HepG2 (cell line): Measurements from ENCODE around the gene TEKT5. TPM values are rescaled to one million over a fixed set of nuclear protein-coding genes. Genes with fewer than 3 reads are reported as not detected.
A peak's percentile ranks its signal among the peaks of the same experiment; 100 is the strongest.

ENCODE experiments used
- FIP1L1 ChIP-seq: fragments of 200-400 bp; formaldehyde crosslinking; IDR thresholded peaks from 2 replicates; pipeline ENCODE4 v1.6.1; 2018; ENCODE audit warnings: low read depth, mild to moderate bottlenecking, low read length, moderate library complexity, borderline replicate concordance; ENCODE audit not compliant: insufficient read depth
- GTF3A ChIP-seq: sonication (generic); formaldehyde crosslinking; conservative IDR thresholded peaks from 2 replicates; pipeline ENCODE4 v1.4.0; 2020; ENCODE audit warnings: mild to moderate bottlenecking, missing genetic modification reagents
- JDP2 ChIP-seq: sonication (generic); formaldehyde crosslinking; IDR thresholded peaks from 2 replicates; pipeline ENCODE4 v1.8.1; 2022; ENCODE audit warnings: missing genetic modification reagents, borderline replicate concordance
- MBNL3 ChIP-seq: fragments of 250-450 bp; sonication (Bioruptor Pico); conservative IDR thresholded peaks from 2 replicates; pipeline ENCODE4 v1.8.0; 2022; ENCODE audit warnings: mild to moderate bottlenecking, inconsistent platforms
- REXO4 ChIP-seq: sonication (generic); formaldehyde crosslinking; IDR thresholded peaks from 2 replicates; pipeline ENCODE4 v1.8.0; 2022; ENCODE audit warnings: missing genetic modification reagents, mild to moderate bottlenecking, borderline replicate concordance
- TIGD3 ChIP-seq: sonication (generic); formaldehyde crosslinking; IDR thresholded peaks from 2 replicates; pipeline ENCODE4 v1.5.1; 2020; ENCODE audit warnings: mild to moderate bottlenecking, missing genetic modification reagents, borderline replicate concordance
- ZBED4 ChIP-seq: sonication (generic); formaldehyde crosslinking; IDR thresholded peaks from 2 replicates; pipeline ENCODE4 v1.4.0; 2020; ENCODE audit warnings: missing genetic modification reagents, borderline replicate concordance
- ZBTB38 ChIP-seq: sonication (generic); formaldehyde crosslinking; IDR thresholded peaks from 2 replicates; pipeline ENCODE4 v1.5.1; 2020; ENCODE audit warnings: mild to moderate bottlenecking, missing genetic modification reagents
- ZNF281 ChIP-seq: sonication (generic); formaldehyde crosslinking; IDR thresholded peaks from 2 replicates; pipeline ENCODE4 v1.4.0; 2020; ENCODE audit warnings: missing genetic modification reagents, borderline replicate concordance
- ZNF33B ChIP-seq: sonication (generic); formaldehyde crosslinking; IDR thresholded peaks from 2 replicates; pipeline ENCODE4 v1.5.1; 2020; ENCODE audit warnings: mild to moderate bottlenecking, missing genetic modification reagents
- ZNF431 ChIP-seq: sonication (generic); formaldehyde crosslinking; IDR thresholded peaks from 2 replicates; pipeline ENCODE4 v1.9.0; 2022; ENCODE audit warnings: missing genetic modification reagents, low read depth, mild to moderate bottlenecking, borderline replicate concordance
- ZNF562 ChIP-seq: sonication (generic); formaldehyde crosslinking; IDR thresholded peaks from 2 replicates; pipeline ENCODE4 v1.8.0; 2022; ENCODE audit warnings: missing genetic modification reagents, borderline replicate concordance
- ZNF891 ChIP-seq: sonication (generic); formaldehyde crosslinking; IDR thresholded peaks from 2 replicates; pipeline ENCODE4 v1.5.0; 2020; ENCODE audit warnings: mild to moderate bottlenecking, missing genetic modification reagents
- ZSCAN29 ChIP-seq: sonication (generic); formaldehyde crosslinking; conservative IDR thresholded peaks from 2 replicates; pipeline ENCODE4 v1.4.0; 2020; ENCODE audit warnings: mild to moderate bottlenecking, missing genetic modification reagents
- polyA plus RNA-seq, 8 experiments: library from polyadenylated mRNA; depleted of rRNA in 3 of 8; stranded (reverse) in 7 of 8; unstranded in 1 of 8; fragments of >200 nt; fragmentation: Illumina TruSeq in 4 of 8; extraction: Trizol in 4 of 8; gene quantifications; 2 replicates each; pipeline versions ENCODE4 v1.2.1 to v1.2.3, GENCODE V29; 2011 to 2016; ENCODE audit warnings: low read depth in 4 of 8, missing spikeins in 1 of 8, mixed read lengths in 1 of 8; ENCODE audit not compliant: insufficient read depth in 1 of 8
- total RNA-seq, 5 experiments: library from RNA; depleted of rRNA; stranded (reverse); fragments of >200 nt; fragmentation: Illumina TruSeq; extraction: Trizol; gene quantifications; 2 replicates each; pipeline ENCODE4 v1.2.3, GENCODE V29; 2016; ENCODE audit warnings: low read depth in 1 of 5
- TF ChIP-seq, protein P1 (sequence below): IDR thresholded peaks from 2 replicates; pipeline ENCODE4 v1.6.1; 2016; ENCODE audit warnings: mild to moderate bottlenecking, missing biosample characterization, missing genetic modification reagents
- TF ChIP-seq, protein P2 (sequence below): sonication (generic); formaldehyde crosslinking; IDR thresholded peaks from 2 replicates; pipeline ENCODE4 v1.8.0; 2023; ENCODE audit warnings: mild to moderate bottlenecking, missing genetic modification reagents

The TEKT5 gene
- total and polyA plus RNA-seq, 2 of the 13 experiments (the other 11 are each of a cell fraction or from before 2014, with no cell fraction given), result 0.16 TPM; not detected in 1

GRCh38 chr16:10641953-10642949 lies 52.5 kb downstream of the TEKT5 start (continued):
- TF ChIP-seq ZNF281 (CRISPR knock-in tag) (no peak; the same call in 1 of the 2 replicates), ZSCAN29 (CRISPR knock-in tag) (peak; percentile 48), ZBTB38 (CRISPR knock-in tag) (no peak; the same call in 1 of the 2 replicates), ZNF33B (no peak), MBNL3 (CRISPR knock-in tag) (no peak), REXO4 (CRISPR knock-in tag) (no peak), ZNF891 (CRISPR knock-in tag) (no peak), GTF3A (CRISPR knock-in tag) (no peak), JDP2 (CRISPR knock-in tag) (no peak), TIGD3 (no peak), ZNF431 (CRISPR knock-in tag) (no peak), ZNF562 (no peak), ZBED4 (CRISPR knock-in tag) (no peak), FIP1L1 (no peak)
- TF ChIP-seq, protein P1, sequence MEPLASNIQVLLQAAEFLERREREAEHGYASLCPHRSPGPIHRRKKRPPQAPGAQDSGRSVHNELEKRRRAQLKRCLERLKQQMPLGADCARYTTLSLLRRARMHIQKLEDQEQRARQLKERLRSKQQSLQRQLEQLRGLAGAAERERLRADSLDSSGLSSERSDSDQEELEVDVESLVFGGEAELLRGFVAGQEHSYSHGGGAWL, result no peak
- TF ChIP-seq, protein P2, sequence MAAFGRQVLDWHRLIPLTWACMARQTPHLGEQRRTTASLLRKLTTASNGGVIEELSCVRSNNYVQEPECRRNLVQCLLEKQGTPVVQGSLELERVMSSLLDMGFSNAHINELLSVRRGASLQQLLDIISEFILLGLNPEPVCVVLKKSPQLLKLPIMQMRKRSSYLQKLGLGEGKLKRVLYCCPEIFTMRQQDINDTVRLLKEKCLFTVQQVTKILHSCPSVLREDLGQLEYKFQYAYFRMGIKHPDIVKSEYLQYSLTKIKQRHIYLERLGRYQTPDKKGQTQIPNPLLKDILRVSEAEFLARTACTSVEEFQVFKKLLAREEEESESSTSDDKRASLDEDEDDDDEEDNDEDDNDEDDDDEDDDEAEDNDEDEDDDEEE, result 0 out of 2 replicates have a peak, but pooled peaks have one; percentile 45
